Breast epithelium (tissue), 3 donors: ENCODE data around the gene SAMD8.

ENCODE experiments used
- POLR2A ChIP-seq: fragments of 450-650 bp; IDR thresholded peaks from one replicate; pipeline ENCODE4 v1.6.1; 2016; ENCODE audit warnings: antibody characterized with exemption, mild to moderate bottlenecking, moderate library complexity
- POLR2AphosphoS5 ChIP-seq, 3 donors: sonication (generic); formaldehyde crosslinking; IDR thresholded peaks; one replicate each; pipeline ENCODE4 v1.6.1; 2017; ENCODE audit warnings: antibody characterized with exemption in 3 of 3
- TF ChIP-seq, protein P1 (sequence below), 3 donors: fragments of 450-650 bp; IDR thresholded peaks; one replicate each; pipeline ENCODE4 v1.5.1; 2016 to 2017; ENCODE audit warnings: antibody characterized with exemption in 3 of 3, mild to moderate bottlenecking in 3 of 3, moderate library complexity in 3 of 3

DNA sequence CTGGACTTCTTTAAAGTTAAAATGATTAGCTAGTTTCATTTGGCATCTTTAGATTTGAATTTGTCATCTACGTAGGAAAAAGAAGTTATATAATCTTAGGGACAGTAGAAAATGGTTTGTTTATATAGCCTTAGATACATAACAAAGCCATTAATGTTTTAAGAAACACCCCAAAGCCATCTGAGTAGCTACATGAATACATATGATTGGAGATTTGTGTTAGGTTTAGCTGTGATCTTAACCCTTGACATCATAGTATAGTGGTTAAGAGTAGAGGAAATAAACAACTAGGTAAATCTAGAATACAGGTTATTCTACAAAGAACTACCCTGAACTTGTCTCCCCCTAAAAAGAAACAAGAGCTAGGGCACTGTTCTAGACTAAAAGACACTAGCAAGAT lies 18.1 kb downstream of the SAMD8 start:
- TF ChIP-seq, protein P1, sequence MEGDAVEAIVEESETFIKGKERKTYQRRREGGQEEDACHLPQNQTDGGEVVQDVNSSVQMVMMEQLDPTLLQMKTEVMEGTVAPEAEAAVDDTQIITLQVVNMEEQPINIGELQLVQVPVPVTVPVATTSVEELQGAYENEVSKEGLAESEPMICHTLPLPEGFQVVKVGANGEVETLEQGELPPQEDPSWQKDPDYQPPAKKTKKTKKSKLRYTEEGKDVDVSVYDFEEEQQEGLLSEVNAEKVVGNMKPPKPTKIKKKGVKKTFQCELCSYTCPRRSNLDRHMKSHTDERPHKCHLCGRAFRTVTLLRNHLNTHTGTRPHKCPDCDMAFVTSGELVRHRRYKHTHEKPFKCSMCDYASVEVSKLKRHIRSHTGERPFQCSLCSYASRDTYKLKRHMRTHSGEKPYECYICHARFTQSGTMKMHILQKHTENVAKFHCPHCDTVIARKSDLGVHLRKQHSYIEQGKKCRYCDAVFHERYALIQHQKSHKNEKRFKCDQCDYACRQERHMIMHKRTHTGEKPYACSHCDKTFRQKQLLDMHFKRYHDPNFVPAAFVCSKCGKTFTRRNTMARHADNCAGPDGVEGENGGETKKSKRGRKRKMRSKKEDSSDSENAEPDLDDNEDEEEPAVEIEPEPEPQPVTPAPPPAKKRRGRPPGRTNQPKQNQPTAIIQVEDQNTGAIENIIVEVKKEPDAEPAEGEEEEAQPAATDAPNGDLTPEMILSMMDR (IDR thresholded peaks at IDR 0.05), result no peak
- TF ChIP-seq POLR2AphosphoS5 (IDR thresholded peaks at IDR 0.05) (no peak), POLR2A (no peak)
